ENCODE measurements around the gene FUOM.

- TF ChIP-seq, protein P1, sequence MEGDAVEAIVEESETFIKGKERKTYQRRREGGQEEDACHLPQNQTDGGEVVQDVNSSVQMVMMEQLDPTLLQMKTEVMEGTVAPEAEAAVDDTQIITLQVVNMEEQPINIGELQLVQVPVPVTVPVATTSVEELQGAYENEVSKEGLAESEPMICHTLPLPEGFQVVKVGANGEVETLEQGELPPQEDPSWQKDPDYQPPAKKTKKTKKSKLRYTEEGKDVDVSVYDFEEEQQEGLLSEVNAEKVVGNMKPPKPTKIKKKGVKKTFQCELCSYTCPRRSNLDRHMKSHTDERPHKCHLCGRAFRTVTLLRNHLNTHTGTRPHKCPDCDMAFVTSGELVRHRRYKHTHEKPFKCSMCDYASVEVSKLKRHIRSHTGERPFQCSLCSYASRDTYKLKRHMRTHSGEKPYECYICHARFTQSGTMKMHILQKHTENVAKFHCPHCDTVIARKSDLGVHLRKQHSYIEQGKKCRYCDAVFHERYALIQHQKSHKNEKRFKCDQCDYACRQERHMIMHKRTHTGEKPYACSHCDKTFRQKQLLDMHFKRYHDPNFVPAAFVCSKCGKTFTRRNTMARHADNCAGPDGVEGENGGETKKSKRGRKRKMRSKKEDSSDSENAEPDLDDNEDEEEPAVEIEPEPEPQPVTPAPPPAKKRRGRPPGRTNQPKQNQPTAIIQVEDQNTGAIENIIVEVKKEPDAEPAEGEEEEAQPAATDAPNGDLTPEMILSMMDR (conservative IDR thresholded peaks at IDR 0.05; ENCODE audit: low read depth, low read length), result no peak
- no peak for TF ChIP-seq EZH2 (IDR thresholded peaks at IDR 0.05; ENCODE audit: borderline replicate concordance, low read depth, low read length, poor library complexity, severe bottlenecking)
Observed at GRCh38 chr10:133373174-133374090, 15.6 kb upstream of the FUOM start, which contains the start of gene ECHS1.

All from A673 (cell line).